A549 (cell line): ENCODE data around the gene COL24A1.

Experiments used
- CTCF ChIP-seq: fragments of >200 bp; sonication (Bioruptor Twin); formaldehyde crosslinking; IDR thresholded peaks from 3 replicates; pipeline ENCODE4 v1.5.1; 2016
- HOXB13 ChIP-seq: fragments of 250-450 bp; sonication (Bioruptor Pico); IDR thresholded peaks from 2 replicates; pipeline ENCODE4 v1.5.0; 2020; ENCODE audit warnings: low read depth, mild to moderate bottlenecking, moderate library complexity
- KDM5A ChIP-seq: fragments of 200-600 bp; sonication (generic); IDR thresholded peaks from 2 replicates; pipeline ENCODE4 v1.6.1; 2016; ENCODE audit warnings: antibody characterized with exemption, mild to moderate bottlenecking
- MYC ChIP-seq: IDR thresholded peaks from 2 replicates; pipeline ENCODE4 v1.6.1; 2012; ENCODE audit warnings: mild to moderate bottlenecking, inconsistent platforms, low read length, improper control_type of control experiment, borderline replicate concordance
- POLR2A ChIP-seq: IDR thresholded peaks from 2 replicates; pipeline ENCODE4 v1.6.1; 2012; ENCODE audit warnings: mild to moderate bottlenecking, low read length
- TF ChIP-seq, protein P1 (sequence below): fragments of 200-600 bp; sonication (generic); IDR thresholded peaks from 2 replicates; pipeline ENCODE4 v1.6.1; 2016; ENCODE audit warnings: antibody characterized with exemption, mild to moderate bottlenecking, moderate library complexity

DNA sequence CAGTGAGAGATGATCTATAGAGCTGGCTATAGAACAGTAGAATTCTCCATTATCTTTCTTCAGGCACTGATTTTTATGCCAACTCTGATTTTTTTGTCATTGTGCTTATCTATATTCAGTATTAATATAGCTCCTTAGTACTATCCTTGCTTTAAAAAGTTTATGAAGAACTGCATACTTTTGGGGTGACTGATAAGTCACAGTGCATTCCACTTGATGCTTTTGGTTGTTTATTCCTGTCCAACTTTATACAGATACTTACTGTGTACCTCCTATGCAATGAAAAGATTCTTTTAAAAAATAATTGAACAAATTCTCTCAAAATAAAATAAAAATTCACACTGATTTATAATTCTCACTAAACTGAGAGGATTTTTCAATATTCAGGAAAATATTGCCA lies 71.6 kb downstream of the COL24A1 start:
- no peak for TF ChIP-seq POLR2A
- TF ChIP-seq KDM5A = no peak
- TF ChIP-seq CTCF = no peak
- TF ChIP-seq MYC = no peak
- no peak for TF ChIP-seq HOXB13 (CRISPR knock-in tag)
- TF ChIP-seq, protein P1, sequence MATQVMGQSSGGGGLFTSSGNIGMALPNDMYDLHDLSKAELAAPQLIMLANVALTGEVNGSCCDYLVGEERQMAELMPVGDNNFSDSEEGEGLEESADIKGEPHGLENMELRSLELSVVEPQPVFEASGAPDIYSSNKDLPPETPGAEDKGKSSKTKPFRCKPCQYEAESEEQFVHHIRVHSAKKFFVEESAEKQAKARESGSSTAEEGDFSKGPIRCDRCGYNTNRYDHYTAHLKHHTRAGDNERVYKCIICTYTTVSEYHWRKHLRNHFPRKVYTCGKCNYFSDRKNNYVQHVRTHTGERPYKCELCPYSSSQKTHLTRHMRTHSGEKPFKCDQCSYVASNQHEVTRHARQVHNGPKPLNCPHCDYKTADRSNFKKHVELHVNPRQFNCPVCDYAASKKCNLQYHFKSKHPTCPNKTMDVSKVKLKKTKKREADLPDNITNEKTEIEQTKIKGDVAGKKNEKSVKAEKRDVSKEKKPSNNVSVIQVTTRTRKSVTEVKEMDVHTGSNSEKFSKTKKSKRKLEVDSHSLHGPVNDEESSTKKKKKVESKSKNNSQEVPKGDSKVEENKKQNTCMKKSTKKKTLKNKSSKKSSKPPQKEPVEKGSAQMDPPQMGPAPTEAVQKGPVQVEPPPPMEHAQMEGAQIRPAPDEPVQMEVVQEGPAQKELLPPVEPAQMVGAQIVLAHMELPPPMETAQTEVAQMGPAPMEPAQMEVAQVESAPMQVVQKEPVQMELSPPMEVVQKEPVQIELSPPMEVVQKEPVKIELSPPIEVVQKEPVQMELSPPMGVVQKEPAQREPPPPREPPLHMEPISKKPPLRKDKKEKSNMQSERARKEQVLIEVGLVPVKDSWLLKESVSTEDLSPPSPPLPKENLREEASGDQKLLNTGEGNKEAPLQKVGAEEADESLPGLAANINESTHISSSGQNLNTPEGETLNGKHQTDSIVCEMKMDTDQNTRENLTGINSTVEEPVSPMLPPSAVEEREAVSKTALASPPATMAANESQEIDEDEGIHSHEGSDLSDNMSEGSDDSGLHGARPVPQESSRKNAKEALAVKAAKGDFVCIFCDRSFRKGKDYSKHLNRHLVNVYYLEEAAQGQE = no peak
